K562 (cell line): Measurements from ENCODE around the gene RGS5.

ENCODE experiments used
- CCNT2 ChIP-seq: IDR thresholded peaks from 2 replicates; pipeline ENCODE4 v1.6.1; 2011; ENCODE audit warnings: borderline replicate concordance, low read depth, mild to moderate bottlenecking, moderate library complexity, mixed read lengths, low read length; ENCODE audit not compliant: insufficient read length; ENCODE audit errors: extremely low read depth
- JUNB ChIP-seq: fragments of 450-650 bp; formaldehyde crosslinking; conservative IDR thresholded peaks from 2 replicates; pipeline ENCODE4 v1.4.0; 2020; ENCODE audit warnings: mild to moderate bottlenecking
- LEF1 ChIP-seq: fragments of 450-650 bp; IDR thresholded peaks from 2 replicates; pipeline ENCODE4 v1.6.1; 2016; ENCODE audit warnings: mild to moderate bottlenecking
- RFX5 ChIP-seq: IDR thresholded peaks from 2 replicates; pipeline ENCODE4 v1.6.1; 2011; ENCODE audit warnings: low read depth, mild to moderate bottlenecking, improper control_type of control experiment, low read length
- SIN3A ChIP-seq, 2 experiments: fragments of 150-350 bp in 1 of 2; IDR thresholded peaks; 2 replicates each; pipeline ENCODE4 v1.6.1; 2011 to 2016; ENCODE audit warnings: borderline replicate concordance in 2 of 2, low read depth in 2 of 2, low read length in 2 of 2, mild to moderate bottlenecking in 2 of 2, moderate library complexity in 2 of 2; ENCODE audit not compliant: control insufficient read depth in 1 of 2
- TAF1 ChIP-seq: IDR thresholded peaks from 2 replicates; pipeline ENCODE4 v1.6.1; 2011; ENCODE audit warnings: mild to moderate bottlenecking, low read length, moderate library complexity; ENCODE audit not compliant: insufficient read depth, control insufficient read depth, severe bottlenecking; ENCODE audit errors: extremely low read depth
- TF ChIP-seq, protein P1 (sequence below), 3 experiments: IDR thresholded peaks in 2 of 3; conservative IDR thresholded peaks in 1 of 3; 2 replicates each; pipeline ENCODE4 v1.5.1; 2011 to 2012; ENCODE audit warnings: low read length in 3 of 3, mild to moderate bottlenecking in 3 of 3, control low read depth in 2 of 3, improper control_type of control experiment in 1 of 3, inconsistent platforms in 1 of 3, low read depth in 1 of 3, mixed read lengths in 1 of 3, moderate library complexity in 1 of 3; ENCODE audit not compliant: insufficient read depth in 2 of 3
- TF ChIP-seq, protein P2 (sequence below): fragments of 200-800 bp; sonication (Bioruptor generic); IDR thresholded peaks from 2 replicates; pipeline ENCODE4 v1.6.1; 2017; ENCODE audit warnings: missing genetic modification characterization, missing compliant biosample characterization

DNA sequence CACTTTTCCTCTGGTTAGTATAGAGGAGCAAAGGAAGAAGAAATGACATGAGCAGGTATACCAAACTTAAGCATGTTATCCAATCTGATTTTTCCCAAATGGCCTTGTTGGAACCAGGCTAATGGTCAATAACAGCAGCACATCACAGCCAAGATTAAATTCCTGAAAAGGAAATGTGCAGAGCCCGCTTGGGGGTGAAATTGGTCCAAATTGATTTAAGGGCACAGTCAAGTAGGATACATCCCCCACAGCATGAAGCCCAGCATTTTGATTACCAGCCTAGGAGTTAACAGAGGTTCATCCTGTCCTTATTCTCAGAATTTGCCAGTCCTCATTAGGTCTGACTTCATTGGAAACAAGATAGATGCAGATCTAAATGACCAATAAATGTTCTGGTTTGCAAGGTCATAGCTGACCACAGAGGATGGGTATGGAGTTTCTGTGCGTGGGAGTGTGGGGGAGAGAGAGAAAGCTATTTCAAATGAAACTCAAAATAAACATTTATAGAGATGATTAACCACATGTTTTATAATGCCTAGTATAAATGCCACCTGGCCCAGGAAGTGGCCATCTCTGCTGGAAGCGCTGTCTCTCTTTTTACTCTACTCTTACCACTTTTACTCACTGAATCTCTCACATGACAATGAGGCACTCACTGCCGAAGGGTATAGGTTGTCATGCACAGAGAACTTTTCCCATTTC is 38.7 kb downstream of the RGS5 start:
- TF ChIP-seq SIN3A (IDR thresholded peaks at IDR 0.05; ENCODE audit: borderline replicate concordance in 2 of 2, control insufficient read depth in 1 of 2, low read depth in 2 of 2, low read length in 2 of 2) (no peak), JUNB (CRISPR knock-in tag) (no peak), RFX5 (no peak), CCNT2 (no peak), TAF1 (no peak), LEF1 (no peak)
- TF ChIP-seq, protein P1, sequence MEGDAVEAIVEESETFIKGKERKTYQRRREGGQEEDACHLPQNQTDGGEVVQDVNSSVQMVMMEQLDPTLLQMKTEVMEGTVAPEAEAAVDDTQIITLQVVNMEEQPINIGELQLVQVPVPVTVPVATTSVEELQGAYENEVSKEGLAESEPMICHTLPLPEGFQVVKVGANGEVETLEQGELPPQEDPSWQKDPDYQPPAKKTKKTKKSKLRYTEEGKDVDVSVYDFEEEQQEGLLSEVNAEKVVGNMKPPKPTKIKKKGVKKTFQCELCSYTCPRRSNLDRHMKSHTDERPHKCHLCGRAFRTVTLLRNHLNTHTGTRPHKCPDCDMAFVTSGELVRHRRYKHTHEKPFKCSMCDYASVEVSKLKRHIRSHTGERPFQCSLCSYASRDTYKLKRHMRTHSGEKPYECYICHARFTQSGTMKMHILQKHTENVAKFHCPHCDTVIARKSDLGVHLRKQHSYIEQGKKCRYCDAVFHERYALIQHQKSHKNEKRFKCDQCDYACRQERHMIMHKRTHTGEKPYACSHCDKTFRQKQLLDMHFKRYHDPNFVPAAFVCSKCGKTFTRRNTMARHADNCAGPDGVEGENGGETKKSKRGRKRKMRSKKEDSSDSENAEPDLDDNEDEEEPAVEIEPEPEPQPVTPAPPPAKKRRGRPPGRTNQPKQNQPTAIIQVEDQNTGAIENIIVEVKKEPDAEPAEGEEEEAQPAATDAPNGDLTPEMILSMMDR (IDR thresholded peaks at IDR 0.05 in 2 of 3, conservative IDR thresholded peaks at IDR 0.05 in 1 of 3; ENCODE audit: insufficient read depth in 2 of 3, low read depth in 1 of 3, low read length in 3 of 3): no peak
- TF ChIP-seq, protein P2, sequence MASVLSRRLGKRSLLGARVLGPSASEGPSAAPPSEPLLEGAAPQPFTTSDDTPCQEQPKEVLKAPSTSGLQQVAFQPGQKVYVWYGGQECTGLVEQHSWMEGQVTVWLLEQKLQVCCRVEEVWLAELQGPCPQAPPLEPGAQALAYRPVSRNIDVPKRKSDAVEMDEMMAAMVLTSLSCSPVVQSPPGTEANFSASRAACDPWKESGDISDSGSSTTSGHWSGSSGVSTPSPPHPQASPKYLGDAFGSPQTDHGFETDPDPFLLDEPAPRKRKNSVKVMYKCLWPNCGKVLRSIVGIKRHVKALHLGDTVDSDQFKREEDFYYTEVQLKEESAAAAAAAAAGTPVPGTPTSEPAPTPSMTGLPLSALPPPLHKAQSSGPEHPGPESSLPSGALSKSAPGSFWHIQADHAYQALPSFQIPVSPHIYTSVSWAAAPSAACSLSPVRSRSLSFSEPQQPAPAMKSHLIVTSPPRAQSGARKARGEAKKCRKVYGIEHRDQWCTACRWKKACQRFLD (CRISPR knock-in tag): no peak
